HEK293 (cell line): ENCODE results near the gene METTL26.

Experiments
- CTCF ChIA-PET: fragments of 350-600 bp; formaldehyde crosslinking; extraction: SDS; loops from one replicate; lab custom pipeline; 2021; ENCODE audit warnings: antibody characterized with exemption; lab: Yijun Ruan, JAX
- POLR2A ChIA-PET: fragments of 300-600 bp; formaldehyde crosslinking; extraction: SDS; loops from one replicate; lab custom pipeline; 2020; ENCODE audit warnings: antibody characterized with exemption, inconsistent platforms; lab: Yijun Ruan, JAX
- H3K27ac ChIP-seq: fragments of 200-500 bp; sonication (Bioruptor generic); 2 replicates; pipeline ENCODE4 v1.5.1; 2014; ENCODE audit warnings: low read depth, low read length, control low read depth, inconsistent platforms; ENCODE audit errors: extremely low read depth
- H3K36me3 ChIP-seq, 2 experiments: fragments of 200-500 bp in 1 of 2; sonication (Bioruptor generic) in 1 of 2; 1 replicate in 1 of 2; 2 replicates in 1 of 2; pipeline ENCODE4 v1.5.1; 2014 to 2017; ENCODE audit warnings: inconsistent platforms in 2 of 2, low read length in 2 of 2; ENCODE audit not compliant: control insufficient read depth in 2 of 2, insufficient read depth in 1 of 2
- H3K4me1 ChIP-seq: fragments of 200-500 bp; sonication (Bioruptor generic); 2 replicates; pipeline ENCODE4 v1.5.1; 2014; ENCODE audit warnings: mild to moderate bottlenecking, low read length, inconsistent platforms; ENCODE audit not compliant: control insufficient read depth, insufficient read depth
- H3K4me3 ChIP-seq: 2 replicates; pipeline ENCODE4 v1.5.1; 2011; ENCODE audit warnings: low read depth, mild to moderate bottlenecking, control low read depth, low read length, moderate library complexity
- H3K9me3 ChIP-seq: fragments of 200-500 bp; sonication (Bioruptor generic); 2 replicates; pipeline ENCODE4 v1.5.1; 2014; ENCODE audit warnings: low read depth, low read length, inconsistent platforms; ENCODE audit not compliant: control insufficient read depth, insufficient read depth
- MYNN ChIP-seq: fragments of 450-650 bp; formaldehyde crosslinking; IDR thresholded peaks from 2 replicates; pipeline ENCODE4 v1.5.1; 2016; ENCODE audit warnings: missing biosample characterization, missing genetic modification characterization, borderline replicate concordance
- PRDM1 ChIP-seq: fragments of 450-650 bp; formaldehyde crosslinking; IDR thresholded peaks from 2 replicates; pipeline ENCODE4; 2016; ENCODE audit warnings: missing biosample characterization, missing genetic modification characterization
- PRDM10 ChIP-seq: fragments of 450-650 bp; formaldehyde crosslinking; IDR thresholded peaks from 2 replicates; pipeline ENCODE4 v1.5.1; 2016; ENCODE audit warnings: missing biosample characterization, missing genetic modification characterization
- ZBTB1 ChIP-seq: fragments of 450-650 bp; formaldehyde crosslinking; IDR thresholded peaks from 2 replicates; pipeline ENCODE4 v1.5.1; 2016; ENCODE audit warnings: missing biosample characterization, missing genetic modification characterization
- ZBTB44 ChIP-seq: fragments of 450-650 bp; IDR thresholded peaks from 2 replicates; pipeline ENCODE4 v1.5.1; 2018; ENCODE audit warnings: missing biosample characterization, mild to moderate bottlenecking, missing genetic modification characterization
- ZBTB49 ChIP-seq: fragments of 450-650 bp; formaldehyde crosslinking; IDR thresholded peaks from 2 replicates; pipeline ENCODE4 v1.5.1; 2016; ENCODE audit warnings: missing biosample characterization, missing genetic modification characterization, low read depth
- ZNF114 ChIP-seq: fragments of 450-650 bp; formaldehyde crosslinking; IDR thresholded peaks from 2 replicates; pipeline ENCODE4 v1.5.0; 2017; ENCODE audit warnings: missing biosample characterization, missing genetic modification characterization
- ZNF132 ChIP-seq: fragments of 450-650 bp; formaldehyde crosslinking; IDR thresholded peaks from 2 replicates; pipeline ENCODE4 v1.5.1; 2017; ENCODE audit warnings: missing biosample characterization, missing genetic modification characterization, borderline replicate concordance
- ZNF169 ChIP-seq: fragments of 450-650 bp; formaldehyde crosslinking; IDR thresholded peaks from 2 replicates; pipeline ENCODE4 v1.5.1; 2016; ENCODE audit warnings: missing biosample characterization, missing genetic modification characterization
- ZNF174 ChIP-seq: fragments of 450-650 bp; formaldehyde crosslinking; IDR thresholded peaks from 2 replicates; pipeline ENCODE4 v1.5.0; 2017; ENCODE audit warnings: missing biosample characterization, mild to moderate bottlenecking, missing genetic modification characterization
- ZNF221 ChIP-seq: fragments of 450-650 bp; formaldehyde crosslinking; IDR thresholded peaks from 2 replicates; pipeline ENCODE4 v1.5.1; 2017; ENCODE audit warnings: missing biosample characterization, missing genetic modification characterization, borderline replicate concordance
- ZNF26 ChIP-seq: fragments of 450-650 bp; formaldehyde crosslinking; IDR thresholded peaks from 2 replicates; pipeline ENCODE4 v1.5.1; 2016; ENCODE audit warnings: missing biosample characterization, missing genetic modification characterization
- ZNF362 ChIP-seq: fragments of 450-650 bp; formaldehyde crosslinking; IDR thresholded peaks from 2 replicates; pipeline ENCODE4 v1.5.1; 2016; ENCODE audit warnings: missing biosample characterization, missing genetic modification characterization
- ZNF426 ChIP-seq: fragments of 450-650 bp; formaldehyde crosslinking; IDR thresholded peaks from 2 replicates; pipeline ENCODE4 v1.5.1; 2017; ENCODE audit warnings: missing biosample characterization, missing genetic modification characterization, mild to moderate bottlenecking, inconsistent platforms, moderate library complexity
- ZNF48 ChIP-seq: fragments of 450-650 bp; formaldehyde crosslinking; IDR thresholded peaks from 2 replicates; pipeline ENCODE4 v1.5.1; 2016; ENCODE audit warnings: missing biosample characterization, missing genetic modification characterization
- ZNF548 ChIP-seq: fragments of 450-650 bp; formaldehyde crosslinking; IDR thresholded peaks from 2 replicates; pipeline ENCODE4 v1.5.1; 2016; ENCODE audit warnings: missing biosample characterization, missing genetic modification characterization
- TF ChIP-seq, protein P1 (sequence below): fragments of 450-650 bp; formaldehyde crosslinking; IDR thresholded peaks from 2 replicates; pipeline ENCODE4 v1.5.1; 2016; ENCODE audit warnings: missing biosample characterization, missing genetic modification characterization
- TF ChIP-seq, protein P2 (sequence below): fragments of 450-650 bp; formaldehyde crosslinking; IDR thresholded peaks from 2 replicates; pipeline ENCODE4 v1.5.1; 2017; ENCODE audit warnings: missing biosample characterization, missing genetic modification characterization
- TF ChIP-seq, protein P3 (sequence below): fragments of 450-650 bp; formaldehyde crosslinking; IDR thresholded peaks from 2 replicates; pipeline ENCODE4 v1.5.1; 2016; ENCODE audit warnings: missing biosample characterization, missing genetic modification characterization

The METTL26 gene

DNA sequence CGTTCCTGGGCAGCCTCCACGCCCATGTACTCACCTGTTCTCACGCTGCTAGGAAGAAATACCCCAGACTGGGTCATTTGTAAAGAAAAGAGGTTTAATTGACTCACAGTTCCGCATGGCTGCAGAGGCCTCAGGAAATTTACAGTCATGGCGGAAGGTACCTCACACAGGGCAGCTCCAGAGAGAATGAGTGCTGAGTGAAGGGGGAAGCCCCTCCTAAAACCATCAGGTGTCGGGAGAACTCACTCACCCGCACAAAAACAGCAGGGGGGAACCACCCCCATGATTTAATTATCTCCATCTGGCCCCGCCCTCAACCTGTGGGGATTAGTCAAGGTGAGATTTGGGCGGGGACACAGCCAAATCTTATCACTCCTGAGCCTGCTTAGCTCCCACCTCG lies 28.1 kb downstream of the METTL26 start (continued):
- TF ChIP-seq PRDM10 (tag by site-specific recombination) = no peak
- no peak for TF ChIP-seq ZBTB49 (tag by site-specific recombination)
- TF ChIP-seq ZNF426 (tag by site-specific recombination) = no peak
- TF ChIP-seq, all 188 proteins: peak for 0

- no peak overlapping the region for H3K27ac ChIP-seq
- TF ChIP-seq ZNF362 (tag by site-specific recombination) (no peak), MYNN (tag by site-specific recombination) (no peak), ZNF174 (tag by site-specific recombination) (no peak), ZBTB1 (tag by site-specific recombination) (no peak), ZNF169 (tag by site-specific recombination) (no peak), ZNF48 (no peak), ZNF26 (no peak), PRDM1 (tag by site-specific recombination) (no peak), ZNF132 (tag by site-specific recombination) (no peak), ZNF114 (tag by site-specific recombination) (no peak), ZNF548 (tag by site-specific recombination) (no peak), ZBTB44 (tag by site-specific recombination) (no peak), ZNF221 (tag by site-specific recombination) (no peak)
- TF ChIP-seq, protein P1, sequence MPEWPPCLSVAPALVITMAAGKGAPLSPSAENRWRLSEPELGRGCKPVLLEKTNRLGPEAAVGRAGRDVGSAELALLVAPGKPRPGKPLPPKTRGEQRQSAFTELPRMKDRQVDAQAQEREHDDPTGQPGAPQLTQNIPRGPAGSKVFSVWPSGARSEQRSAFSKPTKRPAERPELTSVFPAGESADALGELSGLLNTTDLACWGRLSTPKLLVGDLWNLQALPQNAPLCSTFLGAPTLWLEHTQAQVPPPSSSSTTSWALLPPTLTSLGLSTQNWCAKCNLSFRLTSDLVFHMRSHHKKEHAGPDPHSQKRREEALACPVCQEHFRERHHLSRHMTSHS (tag by site-specific recombination) = no peak
- TF ChIP-seq, protein P2, sequence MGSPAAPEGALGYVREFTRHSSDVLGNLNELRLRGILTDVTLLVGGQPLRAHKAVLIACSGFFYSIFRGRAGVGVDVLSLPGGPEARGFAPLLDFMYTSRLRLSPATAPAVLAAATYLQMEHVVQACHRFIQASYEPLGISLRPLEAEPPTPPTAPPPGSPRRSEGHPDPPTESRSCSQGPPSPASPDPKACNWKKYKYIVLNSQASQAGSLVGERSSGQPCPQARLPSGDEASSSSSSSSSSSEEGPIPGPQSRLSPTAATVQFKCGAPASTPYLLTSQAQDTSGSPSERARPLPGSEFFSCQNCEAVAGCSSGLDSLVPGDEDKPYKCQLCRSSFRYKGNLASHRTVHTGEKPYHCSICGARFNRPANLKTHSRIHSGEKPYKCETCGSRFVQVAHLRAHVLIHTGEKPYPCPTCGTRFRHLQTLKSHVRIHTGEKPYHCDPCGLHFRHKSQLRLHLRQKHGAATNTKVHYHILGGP (tag by site-specific recombination) = no peak
- TF ChIP-seq, protein P3, sequence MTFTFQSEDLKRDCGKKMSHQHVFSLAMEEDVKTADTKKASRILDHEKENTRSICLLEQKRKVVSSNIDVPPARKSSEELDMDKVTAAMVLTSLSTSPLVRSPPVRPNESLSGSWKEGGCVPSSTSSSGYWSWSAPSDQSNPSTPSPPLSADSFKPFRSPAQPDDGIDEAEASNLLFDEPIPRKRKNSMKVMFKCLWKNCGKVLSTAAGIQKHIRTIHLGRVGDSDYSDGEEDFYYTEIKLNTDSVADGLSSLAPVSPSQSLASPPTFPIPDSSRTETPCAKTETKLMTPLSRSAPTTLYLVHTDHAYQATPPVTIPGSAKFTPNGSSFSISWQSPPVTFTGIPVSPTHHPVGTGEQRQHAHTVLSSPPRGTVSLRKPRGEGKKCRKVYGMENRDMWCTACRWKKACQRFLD (tag by site-specific recombination) = no peak
- CTCF ChIA-PET = no interaction called here
Observed at GRCh38 chr16:606656-607307, 29.3 kb downstream of the METTL26 start.

More at GRCh38 chr16:606656-607307, 29.3 kb downstream of the METTL26 start:
- no peaks in the 10 kb centered on the region for H3K4me1 ChIP-seq
- POLR2A ChIA-PET = no interaction called here
- H3K36me3 ChIP-seq = no peaks in the 10 kb centered on the region
- no peaks in the 10 kb centered on the region for H3K9me3 ChIP-seq
- no peak overlapping the region for H3K4me3 ChIP-seq
